CD4-positive, alpha-beta memory T cell (primary cell): ENCODE data around the gene INTS15. TPM values are rescaled to one million over a fixed set of nuclear protein-coding genes. Genes with fewer than 3 reads are reported as not detected.

ENCODE experiments used
- CTCF ChIA-PET: fragments of 350-600 bp; sonication (Branson Sonifier 250); formaldehyde crosslinking; loops from one replicate; lab custom pipeline; 2021; ENCODE audit warnings: inconsistent platforms; ENCODE audit not compliant: partially characterized antibody; lab: Charles Lee
- POLR2A ChIA-PET: fragments of 350-600 bp; sonication (Branson Sonifier 250); formaldehyde crosslinking; loops from one replicate; lab custom pipeline; 2021; ENCODE audit not compliant: partially characterized antibody; lab: Charles Lee
- DNase-seq, 5 donors: peaks; one replicate each; pipeline versions ENCODE4 v3.0.0 to v3.0.0-alpha.2; 2020 to 2022; ENCODE audit warnings: mixed read lengths in 1 of 5
- H3K27ac ChIP-seq: one replicate; pipeline ENCODE4 v1.7.0; 2013; ENCODE audit warnings: low read depth, low read length
- H3K27me3 ChIP-seq: 2 replicates; pipeline ENCODE4 v1.7.0; 2013; ENCODE audit warnings: mild to moderate bottlenecking, low read length, moderate library complexity; ENCODE audit not compliant: insufficient read depth
- H3K36me3 ChIP-seq: 2 replicates; pipeline ENCODE4 v1.7.0; 2013; ENCODE audit warnings: mild to moderate bottlenecking, low read length, moderate library complexity; ENCODE audit not compliant: insufficient read depth
- H3K4me1 ChIP-seq: 2 replicates; pipeline ENCODE4 v1.7.0; 2013; ENCODE audit warnings: mild to moderate bottlenecking, low read length, moderate library complexity; ENCODE audit not compliant: insufficient read depth
- H3K4me3 ChIP-seq, 2 donors: one replicate each; pipeline ENCODE4 v1.7.0; 2013; ENCODE audit warnings: low read length in 2 of 2, mild to moderate bottlenecking in 1 of 2
- H3K9me3 ChIP-seq, 2 donors: one replicate each; pipeline ENCODE4 v1.7.0; 2013; ENCODE audit warnings: low read length in 2 of 2, control low read depth in 1 of 2; ENCODE audit not compliant: control insufficient read depth in 1 of 2
- H3K27ac Mint-ChIP-seq, 7 donors: one replicate each; pipeline ENCODE4 v1.8.0; 2020 to 2021; ENCODE audit warnings: mixed read lengths in 7 of 7, mild to moderate bottlenecking in 6 of 7, inconsistent platforms in 3 of 7, moderate library complexity in 3 of 7
- H3K27me3 Mint-ChIP-seq, 2 donors: one replicate each; pipeline ENCODE4 v1.8.0; 2020 to 2021; ENCODE audit warnings: mixed read lengths in 2 of 2
- H3K36me3 Mint-ChIP-seq, 2 donors: one replicate each; pipeline ENCODE4 v1.8.0; 2020 to 2021; ENCODE audit warnings: mixed read lengths in 2 of 2, inconsistent platforms in 1 of 2, mild to moderate bottlenecking in 1 of 2
- H3K4me1 Mint-ChIP-seq, 4 donors: one replicate each; pipeline ENCODE4 v1.8.0; 2020 to 2021; ENCODE audit warnings: mixed read lengths in 4 of 4, mild to moderate bottlenecking in 1 of 4
- H3K4me3 Mint-ChIP-seq, 8 donors: one replicate each; pipeline ENCODE4 v1.8.0; 2020 to 2021; ENCODE audit warnings: mixed read lengths in 8 of 8, mild to moderate bottlenecking in 7 of 8, moderate library complexity in 6 of 8, inconsistent platforms in 3 of 8
- H3K9me3 Mint-ChIP-seq, 8 donors: one replicate each; pipeline ENCODE4 v1.8.0; 2020 to 2021; ENCODE audit warnings: mixed read lengths in 8 of 8, mild to moderate bottlenecking in 5 of 8, inconsistent platforms in 3 of 8, moderate library complexity in 1 of 8
- intact Hi-C: fragments of 100-400 bp; cut with micrococcal nuclease; formaldehyde crosslinking; loops from one replicate; pipeline ENCODE4 v1.15.1; 2023
- polyA plus RNA-seq, 2 donors: library from polyadenylated mRNA; unstranded; fragments of 300-500 nt; fragmentation: Illumina TruSeq; gene quantifications; one replicate each; pipeline ENCODE4 v1.2.3, GENCODE V29; 2021
- total RNA-seq, 2 experiments: library from RNA; stranded (reverse); gene quantifications; one replicate each; pipeline ENCODE4 v1.2.3, GENCODE V29; 2021

Gene INTS15
- total RNA-seq: 10 to 100 TPM; 56.6 to 62.1 TPM
- polyA plus RNA-seq: 10 to 100 TPM; 25.4 to 37.5 TPM

DNA sequence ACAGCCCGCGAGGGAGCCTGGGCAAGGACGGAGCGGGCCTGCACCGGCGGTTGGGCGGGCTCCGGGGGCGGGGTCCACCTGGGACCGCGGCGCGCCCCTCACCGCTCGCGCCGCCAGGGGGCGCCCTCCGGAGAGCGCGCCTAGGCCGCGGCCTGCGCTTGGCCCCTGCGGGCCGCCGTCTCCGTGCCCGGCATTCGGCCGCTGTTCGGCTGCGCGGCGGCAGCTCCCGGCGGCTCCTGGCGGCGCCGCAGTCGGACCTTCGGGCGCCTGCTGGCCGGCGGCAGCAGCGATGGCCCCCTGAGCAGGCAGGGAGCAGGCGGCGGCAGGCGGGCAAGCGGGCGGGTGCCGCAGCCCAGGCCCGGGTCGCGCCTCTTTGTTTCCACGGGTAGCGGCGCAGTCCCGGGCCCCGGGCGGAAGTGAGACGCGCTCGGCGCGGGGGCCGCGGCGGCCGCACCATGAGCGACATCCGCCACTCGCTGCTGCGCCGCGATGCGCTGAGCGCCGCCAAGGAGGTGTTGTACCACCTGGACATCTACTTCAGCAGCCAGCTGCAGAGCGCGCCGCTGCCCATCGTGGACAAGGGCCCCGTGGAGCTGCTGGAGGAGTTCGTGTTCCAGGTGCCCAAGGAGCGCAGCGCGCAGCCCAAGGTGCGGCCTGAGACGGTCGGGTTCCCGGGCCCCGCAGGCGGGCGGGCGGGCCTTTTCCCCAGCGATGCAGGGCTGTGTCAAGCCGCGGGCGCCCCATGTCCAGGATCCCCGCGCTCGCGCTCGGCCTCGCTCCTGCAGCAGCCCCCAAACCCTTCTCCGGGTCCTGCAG lies at the start of gene INTS15:
TSS of gene INTS15 (plus strand) at position 193 of the 816 bp plus-strand sequence. CDS start at position 456, 263 bp downstream.
- no peaks in the 10 kb centered on the region for H3K9me3 Mint-ChIP-seq
- H3K4me1 Mint-ChIP-seq: peaks cover 11 to 42% (median 20%) of the 10 kb centered on the region in 4 donors
- peaks cover 22 to 49% of the 10 kb centered on the region in 2 donors for H3K36me3 Mint-ChIP-seq
- Histone ChIP-seq H3K9me3 (no peaks in the 10 kb centered on the region), H3K4me3 (peak within 1 kb of the TSS; percentile 34 to 92), H3K27ac (peak within 1 kb of the TSS; percentile 72), H3K27me3 (no peaks in the 10 kb centered on the region), H3K4me1 (peaks cover 23% of the 10 kb centered on the region), H3K36me3 (peaks cover 35% of the 10 kb centered on the region)
- intact Hi-C loops: loop anchor here (1.0 to 5.0 kb wide), 6 partner anchors 13 to 733 kb away; partner anchors contain the start of genes ZDHHC4, ZNF12 and ZNF316
- H3K27me3 Mint-ChIP-seq: no peaks in the 10 kb centered on the region
- peak; percentile 81 to 93 (median 89) for DNase-seq
- ChIA-PET CTCF (interaction anchor here (0.9 to 2.5 kb wide), 8 partner anchors 12 to 268 kb away, joined by 3 to 10 read pairs (median 3); partner anchors contain the start of gene ZDHHC4), POLR2A (interaction anchor here (0.6 to 3.5 kb wide), 12 partner anchors 10 to 142 kb away, joined by 3 to 33 read pairs (median 3); partner anchors contain the start of genes DAGLB, ZDHHC4 and ZNF316)
- peak within 1 kb of the TSS; percentile 89 to 93 (median 91) for H3K4me3 Mint-ChIP-seq
- H3K27ac Mint-ChIP-seq: peak within 1 kb of the TSS; percentile 89 to 98 (median 94)

DNA sequence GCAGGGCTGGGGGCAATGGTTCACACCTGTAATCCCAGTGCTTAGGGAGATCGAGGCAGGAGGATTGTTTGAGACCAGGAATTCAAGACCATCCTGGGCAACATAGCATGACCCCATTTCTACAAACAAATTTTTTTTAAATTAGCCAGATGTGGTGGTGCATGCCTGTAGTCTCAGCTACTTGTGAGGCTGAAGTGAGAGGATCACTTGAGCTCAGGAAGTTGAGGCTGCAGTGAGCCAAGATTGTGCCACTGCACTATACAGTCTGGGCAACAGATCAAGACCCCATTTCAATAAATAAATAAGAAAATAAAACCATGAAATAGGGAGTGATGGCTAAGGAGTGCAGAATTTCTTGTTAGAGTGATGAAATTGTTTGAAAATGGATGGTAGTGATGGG lies 47.5 kb upstream of the INTS15 start:
- Mint-ChIP-seq H3K27me3 (peaks cover 8 to 14% of the 10 kb centered on the region in 2 donors), H3K9me3 (no peaks in the 10 kb centered on the region), H3K36me3 (no peaks in the 10 kb centered on the region), H3K27ac (no peak overlapping the region), H3K4me3 (no peak overlapping the region), H3K4me1 (peaks cover 0 to 2% (median 0%) of the 10 kb centered on the region in 4 donors)
- no peaks in the 10 kb centered on the region for H3K4me1 ChIP-seq
- H3K4me3 ChIP-seq: no peak overlapping the region
- no peaks in the 10 kb centered on the region for H3K27me3 ChIP-seq
- intact Hi-C loops: no loop called here
- no peak for DNase-seq
- ChIA-PET CTCF (no interaction called here), POLR2A (no interaction called here)
- no peak overlapping the region for H3K27ac ChIP-seq
- no peaks in the 10 kb centered on the region for H3K36me3 ChIP-seq
- H3K9me3 ChIP-seq: no peaks in the 10 kb centered on the region

DNA sequence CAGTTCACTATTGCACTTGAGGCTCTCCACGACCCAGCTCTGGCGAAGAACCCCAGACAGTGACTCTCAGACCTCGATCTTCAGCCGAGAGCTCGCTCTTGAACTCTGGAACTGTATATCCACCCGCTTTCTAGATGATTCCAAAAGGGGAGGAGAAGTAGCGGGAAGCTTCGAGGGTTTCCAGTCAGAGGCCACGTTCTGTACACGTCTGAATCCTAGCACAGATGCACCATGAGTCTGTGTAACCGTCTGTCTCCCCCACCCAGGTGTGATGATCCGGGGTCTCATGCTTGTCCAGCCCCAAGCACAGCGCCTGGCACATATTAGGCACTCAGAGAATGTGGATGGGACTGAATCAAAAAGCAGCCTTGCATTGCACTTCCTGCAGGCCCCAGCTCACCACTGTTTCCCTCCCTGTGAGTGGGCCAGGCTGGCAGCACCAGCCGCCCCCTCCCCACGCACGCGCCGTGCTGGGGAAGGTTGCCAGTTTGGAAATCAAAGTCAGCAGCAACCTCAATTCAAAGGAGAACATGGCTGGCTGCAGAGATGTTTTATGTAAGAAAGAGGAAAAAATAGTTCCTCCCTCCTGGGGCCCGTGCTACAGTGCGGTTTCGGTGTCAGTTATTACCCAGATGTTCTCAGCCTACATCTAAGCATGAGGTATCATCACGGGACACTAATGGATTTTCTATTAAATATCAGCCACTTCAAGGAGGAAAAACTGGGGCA lies 44.3 kb upstream of the INTS15 start:
- Mint-ChIP-seq H3K27me3 (peaks cover 2 to 8% of the 10 kb centered on the region in 2 donors), H3K4me1 (peaks cover 0 to 2% (median 0%) of the 10 kb centered on the region in 4 donors), H3K4me3 (no peak overlapping the region), H3K36me3 (no peaks in the 10 kb centered on the region), H3K9me3 (no peaks in the 10 kb centered on the region), H3K27ac (peak overlapping the region in 1 of 7 donors; percentile 24)
- Histone ChIP-seq H3K4me3 (no peak overlapping the region), H3K27ac (no peak overlapping the region), H3K27me3 (no peaks in the 10 kb centered on the region), H3K4me1 (no peaks in the 10 kb centered on the region), H3K36me3 (no peaks in the 10 kb centered on the region), H3K9me3 (no peaks in the 10 kb centered on the region)
- no peak for DNase-seq
- POLR2A ChIA-PET: no interaction called here
- intact Hi-C loops: no loop called here
- CTCF ChIA-PET: interaction anchor here (1.3 kb wide), 1 partner anchor 29 kb away, joined by 5 read pairs; no protein-coding TSS in a partner anchor

DNA sequence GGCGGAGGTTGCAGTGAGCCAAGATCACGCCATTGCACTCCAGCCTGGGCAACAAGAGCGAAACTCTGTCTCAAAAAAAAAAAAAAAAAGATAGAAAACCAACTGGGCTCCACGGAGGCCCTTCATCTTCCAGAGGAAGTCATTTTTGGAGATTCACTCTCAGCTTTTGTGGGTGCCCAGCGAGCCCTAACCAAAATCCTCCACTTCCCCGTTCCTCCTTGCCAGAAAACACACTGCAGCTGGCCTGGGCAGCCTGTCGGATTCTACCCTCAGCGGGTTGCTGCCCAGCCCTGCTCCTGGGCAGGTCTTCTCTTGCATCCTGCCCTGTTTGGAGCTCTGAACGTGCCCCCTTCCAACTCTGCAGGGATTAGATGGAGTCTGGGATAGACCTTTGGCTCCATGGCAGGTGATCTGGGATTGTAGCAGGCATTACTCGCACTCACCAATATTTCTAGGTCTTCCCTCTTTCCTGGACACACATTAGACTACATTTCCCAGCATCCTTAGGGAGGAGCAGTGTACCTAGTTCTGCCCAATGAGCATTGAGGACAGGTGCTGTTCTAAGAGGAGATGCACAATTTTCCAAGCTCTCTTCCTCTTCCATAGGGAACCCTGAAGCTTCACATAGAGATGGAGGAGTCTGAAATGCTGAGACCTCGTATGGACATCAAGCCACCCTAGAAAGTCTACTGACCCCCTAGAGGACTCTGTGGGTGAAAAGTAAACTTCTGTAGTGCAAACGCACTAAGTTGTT lies 43.1 kb upstream of the INTS15 start:
- no peaks in the 10 kb centered on the region for H3K36me3 ChIP-seq
- no peak overlapping the region for H3K4me3 ChIP-seq
- Mint-ChIP-seq H3K4me1 (peaks cover 0 to 2% (median 0%) of the 10 kb centered on the region in 4 donors), H3K9me3 (no peaks in the 10 kb centered on the region), H3K36me3 (no peaks in the 10 kb centered on the region), H3K27ac (peak overlapping the region in 1 of 7 donors; percentile 50), H3K4me3 (no peak overlapping the region), H3K27me3 (peaks cover 2 to 4% of the 10 kb centered on the region in 2 donors)
- H3K4me1 ChIP-seq: no peaks in the 10 kb centered on the region
- intact Hi-C loops: no loop called here
- ChIA-PET POLR2A (no interaction called here), CTCF (no interaction called here)
- DNase-seq: no peak
- H3K27me3 ChIP-seq: no peaks in the 10 kb centered on the region
- no peaks in the 10 kb centered on the region for H3K9me3 ChIP-seq
- H3K27ac ChIP-seq: no peak overlapping the region

DNA sequence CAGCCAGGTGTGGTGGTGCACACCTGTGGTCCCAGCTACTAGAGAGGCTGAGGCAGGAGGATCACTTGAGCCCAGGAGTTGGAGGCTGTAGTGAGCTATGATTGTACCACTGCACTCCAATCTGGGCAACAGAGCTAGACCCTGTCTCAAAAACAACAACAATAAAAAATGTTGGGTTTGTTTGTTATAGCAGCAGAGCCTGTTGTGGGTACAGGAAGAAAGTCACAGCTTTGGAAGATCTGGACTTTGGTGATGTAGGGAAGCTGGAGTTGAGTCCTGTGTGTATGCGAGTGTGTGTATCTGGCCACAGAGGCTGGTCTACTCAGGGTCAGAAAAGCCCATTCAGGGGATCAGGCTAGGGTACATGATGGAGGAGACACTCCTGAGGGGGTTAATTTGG lies 42.4 kb upstream of the INTS15 start:
- Mint-ChIP-seq H3K27me3 (peaks cover 2 to 4% of the 10 kb centered on the region in 2 donors), H3K4me1 (peaks cover 0 to 2% (median 0%) of the 10 kb centered on the region in 4 donors), H3K36me3 (no peaks in the 10 kb centered on the region), H3K9me3 (no peaks in the 10 kb centered on the region), H3K4me3 (no peak overlapping the region), H3K27ac (no peak overlapping the region)
- Histone ChIP-seq H3K27ac (no peak overlapping the region), H3K36me3 (no peaks in the 10 kb centered on the region), H3K27me3 (no peaks in the 10 kb centered on the region), H3K9me3 (no peaks in the 10 kb centered on the region), H3K4me3 (no peak overlapping the region), H3K4me1 (no peaks in the 10 kb centered on the region)
- intact Hi-C loops: no loop called here
- CTCF ChIA-PET: no interaction called here
- no peak for DNase-seq
- POLR2A ChIA-PET: no interaction called here

DNA sequence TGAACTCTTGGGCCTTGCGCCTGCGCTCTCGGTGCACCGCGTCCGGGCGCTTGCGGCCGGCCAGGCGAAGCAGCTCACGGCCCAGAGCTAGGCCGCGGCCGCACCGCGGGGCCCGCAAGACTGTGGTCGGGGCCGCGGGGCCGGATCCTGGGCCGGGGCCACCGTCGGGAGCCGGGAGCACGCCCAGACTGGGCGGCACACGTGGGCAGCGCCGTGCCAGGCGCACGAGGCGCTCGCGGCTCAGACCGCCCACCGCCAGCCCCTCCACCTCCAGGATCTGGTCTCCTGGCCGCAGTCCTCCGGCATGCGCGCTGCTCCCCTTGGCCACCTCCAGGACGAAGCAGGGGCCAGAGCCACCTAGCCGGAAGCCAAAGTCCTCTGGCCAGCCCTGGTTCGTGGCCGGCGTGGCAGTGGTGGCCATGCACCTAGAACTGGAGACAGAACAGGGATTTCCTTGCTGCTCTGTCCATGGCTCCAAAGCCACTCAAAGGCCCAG lies 38.8 kb upstream of the INTS15 start, which contains the start of gene GRID2IP:
TSS of gene GRID2IP (minus strand) at position 446 of the 496 bp plus-strand sequence. CDS start at position 421, 25 bp downstream.
- Histone ChIP-seq H3K36me3 (no peaks in the 10 kb centered on the region), H3K27ac (no peak within 1 kb of the TSS), H3K4me1 (peaks cover 7% of the 10 kb centered on the region), H3K9me3 (no peaks in the 10 kb centered on the region), H3K27me3 (no peaks in the 10 kb centered on the region), H3K4me3 (no peak within 1 kb of the TSS)
- no peak within 1 kb of the TSS for H3K4me3 Mint-ChIP-seq
- H3K4me1 Mint-ChIP-seq: peaks cover 2 to 4% (median 3%) of the 10 kb centered on the region in 4 donors
- no peak for DNase-seq
- ChIA-PET CTCF (no interaction called here), POLR2A (no interaction called here)
- intact Hi-C loops: no loop called here
- H3K9me3 Mint-ChIP-seq: peaks cover 0 to 2% (median 0%) of the 10 kb centered on the region in 8 donors
- peak within 1 kb of the TSS in 1 of 7 donors; percentile 37 for H3K27ac Mint-ChIP-seq
- peaks cover 0 to 4% of the 10 kb centered on the region in 2 donors for H3K27me3 Mint-ChIP-seq
- H3K36me3 Mint-ChIP-seq: no peaks in the 10 kb centered on the region
